ENCODE measurements around the gene FABP3. TPM values are rescaled to one million over a fixed set of nuclear protein-coding genes. Genes with fewer than 3 reads are reported as not detected.

Gene FABP3
- polyA plus RNA-seq, 2 donors, result 1.8 to 2.6 TPM

- Histone ChIP-seq H3K9me3 (ENCODE audit: control insufficient read depth in 2 of 2, insufficient read depth in 1 of 2, low read depth in 1 of 2, low read length in 1 of 2) (no peaks in the 10 kb centered on the region), H3K4me1 (ENCODE audit: control insufficient read depth in 2 of 2, insufficient read depth in 2 of 2, low read length in 1 of 2) (no peaks in the 10 kb centered on the region), H3K4me3 (ENCODE audit: low read depth in 1 of 2, low read length in 2 of 2) (no peak overlapping the region), H3K27me3 (ENCODE audit: control insufficient read depth in 1 of 2, insufficient read depth in 2 of 2, low read length in 2 of 2) (no peaks in the 10 kb centered on the region), H3K36me3 (ENCODE audit: control insufficient read depth in 2 of 2, insufficient read depth in 2 of 2, low read length in 1 of 2) (peaks cover 12% of the 10 kb centered on the region in 2 donors), H3K27ac (ENCODE audit: low read depth in 2 of 2, low read length in 1 of 2) (no peak overlapping the region)
- 91 to 95% methylated on average over 3 of the region's 3 CpGs for WGBS, 2 donors
These were observed 8.2 kb downstream of the FABP3 start for GRCh38 chr1:31364561-31365250.

DNA sequence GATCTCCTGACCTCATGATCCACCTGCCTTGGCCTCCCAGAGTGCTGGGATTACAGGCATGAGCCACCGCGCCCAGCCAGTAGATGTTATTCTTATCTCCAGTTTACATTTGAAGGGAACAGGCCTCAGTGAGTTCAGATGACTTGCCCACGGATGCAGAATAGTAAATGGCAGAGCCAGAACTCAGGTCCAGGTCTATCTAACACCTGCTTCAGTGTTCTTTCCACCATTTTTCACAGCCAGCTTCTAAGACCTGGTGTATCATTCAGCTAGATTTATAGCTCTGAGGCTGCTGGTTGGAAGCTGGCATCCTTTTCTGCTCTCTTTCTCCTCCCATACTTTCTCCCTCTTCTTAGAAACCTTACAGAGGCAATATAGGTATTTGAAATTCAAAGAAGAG lies 10.8 kb downstream of the FABP3 start:
- 95 to 97% methylated on average over 3 of the region's 3 CpGs for WGBS, 2 donors
- H3K4me3 ChIP-seq (ENCODE audit: low read depth in 1 of 2, low read length in 2 of 2), result no peak overlapping the region
- H3K9me3 ChIP-seq (ENCODE audit: control insufficient read depth in 2 of 2, insufficient read depth in 1 of 2, low read depth in 1 of 2, low read length in 1 of 2), result no peaks in the 10 kb centered on the region
- H3K27me3 ChIP-seq (ENCODE audit: control insufficient read depth in 1 of 2, insufficient read depth in 2 of 2, low read length in 2 of 2), result no peaks in the 10 kb centered on the region
- H3K27ac ChIP-seq (ENCODE audit: low read depth in 2 of 2, low read length in 1 of 2), result no peak overlapping the region
- peaks cover 10 to 17% of the 10 kb centered on the region in 2 donors for H3K36me3 ChIP-seq (ENCODE audit: control insufficient read depth in 2 of 2, insufficient read depth in 2 of 2, low read length in 1 of 2)
- H3K4me1 ChIP-seq (ENCODE audit: control insufficient read depth in 2 of 2, insufficient read depth in 2 of 2, low read length in 1 of 2), result no peaks in the 10 kb centered on the region

DNA sequence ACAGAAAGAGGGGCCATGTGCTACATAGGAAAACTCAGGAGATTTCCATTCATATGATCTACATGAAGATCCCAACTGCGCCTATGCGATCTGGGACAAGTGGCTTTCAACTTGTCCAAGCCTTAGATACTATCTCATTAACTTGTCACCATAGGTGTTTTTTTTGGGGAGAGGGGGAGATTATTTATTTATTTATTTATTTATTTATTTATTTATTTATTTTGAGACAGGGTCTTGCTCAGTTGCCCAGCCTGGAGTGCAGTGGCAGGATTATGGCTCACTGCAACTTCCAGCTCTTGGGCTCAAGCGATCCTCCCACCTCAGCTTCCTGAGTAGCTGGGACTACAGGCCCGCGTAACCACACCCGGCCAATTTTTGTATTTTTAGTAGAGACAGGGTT lies 11.3 kb downstream of the FABP3 start:
- H3K27ac ChIP-seq (ENCODE audit: low read depth in 2 of 2, low read length in 1 of 2), result no peak overlapping the region
- WGBS, 2 donors, result 96 to 98% methylated on average over 6 of the region's 6 CpGs
- H3K27me3 ChIP-seq (ENCODE audit: control insufficient read depth in 1 of 2, insufficient read depth in 2 of 2, low read length in 2 of 2), result no peaks in the 10 kb centered on the region
- no peaks in the 10 kb centered on the region for H3K4me1 ChIP-seq (ENCODE audit: control insufficient read depth in 2 of 2, insufficient read depth in 2 of 2, low read length in 1 of 2)
- H3K9me3 ChIP-seq (ENCODE audit: control insufficient read depth in 2 of 2, insufficient read depth in 1 of 2, low read depth in 1 of 2, low read length in 1 of 2), result no peaks in the 10 kb centered on the region
- no peak overlapping the region for H3K4me3 ChIP-seq (ENCODE audit: low read depth in 1 of 2, low read length in 2 of 2)
- H3K36me3 ChIP-seq (ENCODE audit: control insufficient read depth in 2 of 2, insufficient read depth in 2 of 2, low read length in 1 of 2), result peaks cover 8 to 16% of the 10 kb centered on the region in 2 donors

DNA sequence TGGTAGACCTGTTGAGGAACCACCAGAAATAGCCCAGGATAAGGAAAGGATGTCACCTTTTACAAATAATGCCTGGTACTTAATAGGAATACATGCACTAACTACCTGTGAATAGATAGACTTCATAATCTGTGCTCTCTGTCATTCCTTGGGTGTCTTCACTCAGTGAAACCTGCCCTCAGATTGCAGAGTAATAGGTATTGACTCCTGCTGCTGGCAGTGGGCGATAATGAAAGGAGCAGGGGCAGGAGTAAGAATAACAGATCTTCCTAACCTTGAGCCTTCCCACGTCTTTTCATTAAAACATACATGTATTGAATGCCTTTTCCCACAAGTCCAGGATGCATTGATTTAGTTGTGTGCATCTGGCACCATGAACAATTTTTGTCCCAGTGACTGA lies 16.4 kb downstream of the FABP3 start:
- no peaks in the 10 kb centered on the region for H3K9me3 ChIP-seq (ENCODE audit: control insufficient read depth in 2 of 2, insufficient read depth in 1 of 2, low read depth in 1 of 2, low read length in 1 of 2)
- no peak overlapping the region for H3K4me3 ChIP-seq (ENCODE audit: low read depth in 1 of 2, low read length in 2 of 2)
- no peaks in the 10 kb centered on the region for H3K4me1 ChIP-seq (ENCODE audit: control insufficient read depth in 2 of 2, insufficient read depth in 2 of 2, low read length in 1 of 2)
- peaks cover 0 to 9% of the 10 kb centered on the region in 2 donors for H3K36me3 ChIP-seq (ENCODE audit: control insufficient read depth in 2 of 2, insufficient read depth in 2 of 2, low read length in 1 of 2)
- H3K27ac ChIP-seq (ENCODE audit: low read depth in 2 of 2, low read length in 1 of 2), result no peak overlapping the region
- 93 to 97% methylated on average over 2 of the region's 2 CpGs for WGBS, 2 donors
- H3K27me3 ChIP-seq (ENCODE audit: control insufficient read depth in 1 of 2, insufficient read depth in 2 of 2, low read length in 2 of 2), result no peaks in the 10 kb centered on the region

DNA sequence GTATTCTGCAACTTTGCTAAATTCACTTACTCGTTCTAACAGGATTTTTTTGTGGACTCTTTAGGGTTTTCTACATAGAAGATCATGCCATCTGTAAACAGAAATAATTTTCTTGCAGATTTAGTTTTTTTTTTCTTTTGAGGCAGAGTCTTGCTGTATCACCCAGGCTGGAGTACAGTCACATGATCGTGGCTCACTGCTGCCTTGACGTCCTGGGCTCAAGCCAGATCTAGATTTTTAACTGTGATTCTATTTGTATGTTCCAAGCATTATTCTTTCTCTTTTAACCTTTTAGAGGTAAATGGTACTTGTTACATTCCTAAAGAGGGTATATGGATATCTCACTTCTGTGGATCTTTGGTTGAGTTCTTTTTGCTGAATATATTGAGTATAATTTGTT lies 18.6 kb downstream of the FABP3 start:
- Histone ChIP-seq H3K9me3 (ENCODE audit: control insufficient read depth in 2 of 2, insufficient read depth in 1 of 2, low read depth in 1 of 2, low read length in 1 of 2) (no peaks in the 10 kb centered on the region), H3K36me3 (ENCODE audit: control insufficient read depth in 2 of 2, insufficient read depth in 2 of 2, low read length in 1 of 2) (peaks cover 0 to 9% of the 10 kb centered on the region in 2 donors)
- 64 to 76% methylated on average over 3 of the region's 3 CpGs for WGBS, 2 donors

GRCh38 chr1:31348449-31348848 lies 24.4 kb downstream of the FABP3 start:
- Histone ChIP-seq H3K4me1 (ENCODE audit: control insufficient read depth in 2 of 2, insufficient read depth in 2 of 2, low read length in 1 of 2) (no peaks in the 10 kb centered on the region), H3K4me3 (ENCODE audit: low read depth in 1 of 2, low read length in 2 of 2) (no peak overlapping the region), H3K27me3 (ENCODE audit: control insufficient read depth in 1 of 2, insufficient read depth in 2 of 2, low read length in 2 of 2) (no peaks in the 10 kb centered on the region), H3K27ac (ENCODE audit: low read depth in 2 of 2, low read length in 1 of 2) (no peak overlapping the region), H3K36me3 (ENCODE audit: control insufficient read depth in 2 of 2, insufficient read depth in 2 of 2, low read length in 1 of 2) (peaks cover 0 to 2% of the 10 kb centered on the region in 2 donors), H3K9me3 (ENCODE audit: control insufficient read depth in 2 of 2, insufficient read depth in 1 of 2, low read depth in 1 of 2, low read length in 1 of 2) (no peaks in the 10 kb centered on the region)
- 91 to 95% methylated on average over 1 of the region's 1 CpG for WGBS, 2 donors

More for the DNA sequence above, 18.6 kb downstream of the FABP3 start:
- H3K4me1 ChIP-seq (ENCODE audit: control insufficient read depth in 2 of 2, insufficient read depth in 2 of 2, low read length in 1 of 2), result no peaks in the 10 kb centered on the region
- no peaks in the 10 kb centered on the region for H3K27me3 ChIP-seq (ENCODE audit: control insufficient read depth in 1 of 2, insufficient read depth in 2 of 2, low read length in 2 of 2)
- no peak overlapping the region for H3K27ac ChIP-seq (ENCODE audit: low read depth in 2 of 2, low read length in 1 of 2)
- H3K4me3 ChIP-seq (ENCODE audit: low read depth in 1 of 2, low read length in 2 of 2), result no peak overlapping the region

DNA sequence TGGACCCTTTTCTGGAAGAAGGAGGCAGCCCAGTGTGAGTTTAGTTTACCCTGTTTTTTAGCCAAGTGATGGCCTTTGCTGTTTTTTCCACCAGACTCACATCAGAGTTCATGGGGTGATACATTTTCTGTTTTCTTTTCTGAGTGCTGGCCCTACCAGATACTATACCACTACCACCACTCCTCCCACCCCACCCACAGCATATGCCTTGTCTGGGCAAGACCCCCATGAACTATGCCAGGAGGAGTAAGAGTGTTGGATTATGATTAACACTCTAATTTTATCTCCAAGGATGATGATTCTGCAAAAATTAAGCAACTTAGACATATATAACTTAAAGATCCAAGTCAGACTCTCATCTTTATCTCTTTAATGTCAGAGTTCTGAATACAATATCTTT lies 26.1 kb downstream of the FABP3 start:
- Histone ChIP-seq H3K36me3 (ENCODE audit: control insufficient read depth in 2 of 2, insufficient read depth in 2 of 2, low read length in 1 of 2) (no peaks in the 10 kb centered on the region), H3K27me3 (ENCODE audit: control insufficient read depth in 1 of 2, insufficient read depth in 2 of 2, low read length in 2 of 2) (no peaks in the 10 kb centered on the region), H3K27ac (ENCODE audit: low read depth in 2 of 2, low read length in 1 of 2) (no peak overlapping the region), H3K4me3 (ENCODE audit: low read depth in 1 of 2, low read length in 2 of 2) (no peak overlapping the region), H3K4me1 (ENCODE audit: control insufficient read depth in 2 of 2, insufficient read depth in 2 of 2, low read length in 1 of 2) (no peaks in the 10 kb centered on the region), H3K9me3 (ENCODE audit: control insufficient read depth in 2 of 2, insufficient read depth in 1 of 2, low read depth in 1 of 2, low read length in 1 of 2) (no peaks in the 10 kb centered on the region)

DNA sequence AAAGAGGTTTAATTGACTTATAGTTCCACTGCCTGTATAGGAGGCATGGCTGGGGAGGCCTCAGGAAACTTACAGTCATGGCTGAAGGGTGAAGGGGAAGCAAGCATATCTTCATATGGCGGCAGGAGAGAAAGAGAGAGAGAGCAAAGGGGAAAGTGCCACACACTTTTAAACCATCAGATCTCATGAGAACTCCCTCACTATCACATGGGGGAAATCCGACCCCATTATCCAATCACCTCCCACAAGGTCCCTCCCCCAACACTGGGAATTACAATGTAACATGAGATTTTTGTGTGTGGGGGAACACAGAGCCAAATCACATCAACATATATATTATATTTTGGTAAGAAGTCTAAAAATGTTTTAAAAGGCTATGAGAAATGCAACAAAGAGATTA lies 27.2 kb downstream of the FABP3 start:
- WGBS, 2 donors, result 91 to 95% methylated on average over 2 of the region's 2 CpGs
- Histone ChIP-seq H3K4me3 (ENCODE audit: low read depth in 1 of 2, low read length in 2 of 2) (no peak overlapping the region), H3K9me3 (ENCODE audit: control insufficient read depth in 2 of 2, insufficient read depth in 1 of 2, low read depth in 1 of 2, low read length in 1 of 2) (no peaks in the 10 kb centered on the region), H3K27ac (ENCODE audit: low read depth in 2 of 2, low read length in 1 of 2) (no peak overlapping the region), H3K4me1 (ENCODE audit: control insufficient read depth in 2 of 2, insufficient read depth in 2 of 2, low read length in 1 of 2) (no peaks in the 10 kb centered on the region), H3K36me3 (ENCODE audit: control insufficient read depth in 2 of 2, insufficient read depth in 2 of 2, low read length in 1 of 2) (no peaks in the 10 kb centered on the region), H3K27me3 (ENCODE audit: control insufficient read depth in 1 of 2, insufficient read depth in 2 of 2, low read length in 2 of 2) (no peaks in the 10 kb centered on the region)

- Histone ChIP-seq H3K27me3 (ENCODE audit: control insufficient read depth in 1 of 2, insufficient read depth in 2 of 2, low read length in 2 of 2) (no peaks in the 10 kb centered on the region), H3K27ac (ENCODE audit: low read depth in 2 of 2, low read length in 1 of 2) (no peak overlapping the region), H3K36me3 (ENCODE audit: control insufficient read depth in 2 of 2, insufficient read depth in 2 of 2, low read length in 1 of 2) (no peaks in the 10 kb centered on the region), H3K9me3 (ENCODE audit: control insufficient read depth in 2 of 2, insufficient read depth in 1 of 2, low read depth in 1 of 2, low read length in 1 of 2) (no peaks in the 10 kb centered on the region), H3K4me1 (ENCODE audit: control insufficient read depth in 2 of 2, insufficient read depth in 2 of 2, low read length in 1 of 2) (no peaks in the 10 kb centered on the region), H3K4me3 (ENCODE audit: low read depth in 1 of 2, low read length in 2 of 2) (no peak overlapping the region)
- 22 to 36% methylated on average over 1 of the region's 1 CpG for WGBS, 2 donors
These were observed 28.4 kb downstream of the FABP3 start for GRCh38 chr1:31344503-31344902.

DNA sequence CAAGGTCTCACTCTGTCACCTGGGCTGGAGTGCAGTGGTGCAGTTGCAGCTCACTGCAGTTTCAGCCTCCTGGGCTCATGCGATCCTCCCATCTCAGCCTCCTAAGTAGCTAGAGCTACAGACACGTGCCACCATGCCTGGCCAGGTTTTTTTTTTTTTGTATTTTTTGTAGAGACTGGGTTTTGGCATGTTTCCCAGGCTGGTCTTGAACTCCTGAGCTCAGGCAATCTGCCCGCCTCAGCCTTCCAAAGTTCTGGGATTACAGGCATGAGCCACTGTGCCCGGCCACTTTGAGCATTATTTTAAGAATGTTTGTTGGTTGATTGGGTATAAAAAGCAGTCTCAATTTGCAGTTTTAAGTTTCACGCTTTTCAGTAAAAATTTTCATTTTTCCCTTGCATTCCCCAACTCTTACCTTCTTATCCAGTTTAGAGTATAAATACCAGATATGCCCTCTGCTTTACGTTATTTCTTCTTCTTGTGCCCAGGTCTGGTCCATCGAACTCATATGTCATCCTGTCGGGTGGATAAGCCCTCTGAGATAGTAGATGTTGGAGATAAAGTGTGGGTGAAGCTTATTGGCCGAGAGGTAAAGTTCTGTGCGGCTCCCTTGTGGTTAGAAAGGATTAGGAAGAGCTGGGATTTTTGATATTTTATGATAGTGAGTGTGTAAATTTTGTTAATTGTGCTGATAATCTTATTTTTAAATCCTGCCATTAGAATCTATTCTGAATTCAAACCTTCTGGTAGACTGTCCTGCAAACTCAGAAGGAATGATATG lies 36.0 kb downstream of the FABP3 start:
- no peak overlapping the region for H3K27ac ChIP-seq (ENCODE audit: low read depth in 2 of 2, low read length in 1 of 2)
- H3K36me3 ChIP-seq (ENCODE audit: control insufficient read depth in 2 of 2, insufficient read depth in 2 of 2, low read length in 1 of 2), result no peaks in the 10 kb centered on the region
- no peaks in the 10 kb centered on the region for H3K4me1 ChIP-seq (ENCODE audit: control insufficient read depth in 2 of 2, insufficient read depth in 2 of 2, low read length in 1 of 2)
- H3K4me3 ChIP-seq (ENCODE audit: low read depth in 1 of 2, low read length in 2 of 2), result no peak overlapping the region
- whole genome bisulfite sequencing, 2 donors, result 79 to 85% methylated on average over 10 of the region's 10 CpGs
- no peaks in the 10 kb centered on the region for H3K27me3 ChIP-seq (ENCODE audit: control insufficient read depth in 1 of 2, insufficient read depth in 2 of 2, low read length in 2 of 2)
- no peaks in the 10 kb centered on the region for H3K9me3 ChIP-seq (ENCODE audit: control insufficient read depth in 2 of 2, insufficient read depth in 1 of 2, low read depth in 1 of 2, low read length in 1 of 2)

Measured in esophagus (tissue), 2 donors.